A549 treated with CORT108297 at 1 μM for 4 hours (cell line): ENCODE results near the gene SFXN2. TPM values are rescaled to one million over a fixed set of nuclear protein-coding genes. Genes with fewer than 3 reads are reported as not detected.

Source experiments
- total RNA-seq: library from RNA; stranded (reverse); fragments of 200-300 nt; extraction: Qiagen RNA extraction; gene quantifications from 5 replicates; pipeline ENCODE4 v1.2.3, GENCODE V29; 2022

The SFXN2 gene, protein sequence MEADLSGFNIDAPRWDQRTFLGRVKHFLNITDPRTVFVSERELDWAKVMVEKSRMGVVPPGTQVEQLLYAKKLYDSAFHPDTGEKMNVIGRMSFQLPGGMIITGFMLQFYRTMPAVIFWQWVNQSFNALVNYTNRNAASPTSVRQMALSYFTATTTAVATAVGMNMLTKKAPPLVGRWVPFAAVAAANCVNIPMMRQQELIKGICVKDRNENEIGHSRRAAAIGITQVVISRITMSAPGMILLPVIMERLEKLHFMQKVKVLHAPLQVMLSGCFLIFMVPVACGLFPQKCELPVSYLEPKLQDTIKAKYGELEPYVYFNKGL
- total RNA-seq = 2.5 to 3.9 TPM (median 3.5 TPM) in 5 replicates

DNA sequence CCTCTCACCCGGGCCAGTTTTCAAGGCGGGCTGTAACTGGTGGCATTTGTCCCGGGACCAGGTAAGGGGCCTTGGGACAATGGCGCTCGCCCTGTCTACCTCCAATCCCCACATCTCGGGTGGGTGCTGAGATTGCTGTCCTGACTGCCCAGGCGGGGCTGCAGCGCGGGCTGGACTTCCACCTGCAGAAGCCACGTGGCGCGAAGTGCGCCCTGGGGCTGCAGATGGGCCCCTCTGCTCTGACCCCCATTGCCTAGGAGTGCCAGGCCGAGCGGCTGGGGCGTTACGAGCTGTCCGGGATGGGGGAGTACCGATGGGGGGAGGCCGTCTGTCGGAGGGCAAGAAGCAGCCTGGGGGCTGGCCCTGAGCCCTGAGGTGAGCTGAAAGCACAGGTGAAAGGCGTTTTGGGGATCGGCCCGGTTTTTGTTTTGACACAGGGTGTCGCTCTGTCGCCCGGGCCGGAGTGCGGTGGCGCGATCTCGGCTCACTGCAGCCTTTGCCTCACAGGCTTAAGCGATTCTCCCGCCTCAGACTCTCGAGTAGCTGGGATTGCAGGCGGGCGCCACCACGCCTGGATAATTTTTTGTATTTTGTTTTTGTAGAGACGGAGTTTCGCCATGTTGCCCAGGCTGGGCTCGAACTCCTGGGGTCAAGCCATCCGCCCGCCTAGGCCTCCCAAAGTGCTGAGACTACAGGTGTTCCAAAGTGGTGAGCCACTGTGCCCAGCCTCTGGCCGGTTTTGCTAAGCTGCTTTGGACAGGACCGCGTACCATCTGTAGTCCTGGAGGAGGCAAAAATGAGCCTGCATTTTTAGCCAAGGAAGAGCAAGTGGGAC, at the start of gene SFXN2:
Gene SFXN2 (plus strand): TSS at position 16 of the 835 bp plus-strand sequence. CDS start 12,001 bp downstream, outside the sequence.

DNA sequence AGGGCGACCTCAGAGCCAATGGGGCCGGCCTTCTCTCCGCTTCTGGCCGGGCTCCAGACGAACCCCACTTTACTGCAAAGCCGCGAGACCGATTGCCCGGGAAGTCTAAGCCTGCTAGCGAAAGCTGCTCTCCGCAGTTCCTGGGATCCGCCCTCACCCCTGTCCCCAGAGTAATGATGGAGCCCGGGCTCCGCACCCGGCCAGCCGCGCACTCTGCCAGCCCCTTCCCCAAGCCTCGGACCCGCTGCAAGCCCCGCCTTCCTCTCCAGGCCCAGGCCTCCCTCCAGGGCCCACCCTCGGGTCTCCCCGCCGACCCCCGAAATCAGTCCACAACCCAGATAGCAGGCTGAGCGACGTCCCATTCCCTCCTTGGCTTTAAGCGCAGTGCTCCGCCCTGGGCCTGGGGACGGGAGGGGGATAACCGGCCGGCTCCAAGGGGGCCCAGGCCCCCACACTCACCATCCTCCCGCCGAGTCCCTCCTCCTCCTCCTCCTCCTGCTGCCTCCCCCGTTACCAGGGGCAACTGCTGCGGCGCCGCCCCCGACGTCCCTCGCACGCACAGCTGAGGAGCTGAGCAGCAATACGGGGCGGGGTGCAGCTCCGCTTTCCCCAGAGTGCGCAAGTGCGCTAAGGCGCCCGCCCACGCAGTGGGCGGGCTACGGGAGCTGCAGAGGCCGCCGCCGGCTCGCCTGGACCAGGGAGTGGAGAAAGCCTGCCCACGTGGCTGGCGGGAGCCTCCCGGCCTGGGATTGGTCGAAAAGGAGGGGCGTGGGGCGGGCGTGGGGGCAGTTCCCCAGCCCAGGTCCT, 419 bp upstream of the SFXN2 start, which contains the start of gene ARL3:
Gene ARL3 (minus strand): TSS at position 584 of the 807 bp plus-strand sequence. CDS start 122 bp downstream, at position 462.

DNA sequence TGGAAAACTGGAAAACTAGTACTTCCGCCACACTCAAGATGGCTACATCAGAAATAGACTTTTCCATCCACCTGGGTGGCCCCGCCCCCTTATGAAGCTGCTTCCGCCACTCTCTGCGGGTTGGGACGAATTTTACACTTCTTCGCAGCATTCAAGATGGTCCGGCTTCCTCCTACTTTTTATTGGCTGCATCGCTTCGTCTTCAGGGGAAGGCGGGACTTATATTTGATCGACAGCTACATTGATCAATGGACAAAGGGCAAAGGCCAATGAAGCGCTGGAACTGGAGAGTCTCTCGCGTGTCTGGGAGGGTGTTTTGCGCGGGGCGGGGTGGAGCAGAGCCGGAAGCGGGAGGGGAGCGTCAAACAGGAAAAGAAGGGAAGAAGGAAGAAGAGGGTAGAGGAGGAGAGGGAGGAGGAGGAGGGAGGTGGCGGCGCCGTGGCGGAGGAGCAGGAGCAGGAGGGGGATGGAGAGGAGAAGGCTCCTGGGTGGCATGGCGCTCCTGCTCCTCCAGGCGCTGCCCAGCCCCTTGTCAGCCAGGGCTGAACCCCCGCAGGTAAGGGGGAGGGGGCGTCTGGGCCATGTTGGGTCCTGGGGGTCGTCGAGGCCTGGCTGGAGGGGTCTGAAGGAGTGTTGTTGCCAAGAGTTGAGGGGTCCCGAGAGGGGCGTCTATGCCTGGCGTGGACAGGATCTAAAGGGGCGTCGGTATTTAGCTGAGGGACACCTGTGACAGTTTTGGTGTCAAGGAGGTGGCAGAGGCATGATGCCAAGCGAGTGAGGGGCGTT, 29.3 kb downstream of the SFXN2 start, which contains the start of gene WBP1L:
Gene WBP1L (plus strand): TSS at position 361 of the 786 bp plus-strand sequence. CDS start 106 bp downstream, at position 467.

Other genes with a start within 250 kb of the SFXN2 start
- 84.4 to 101 TPM (median 91.9 TPM) in 5 replicates for gene ACTR1A, start 211.9 kb upstream of the SFXN2 start, total RNA-seq
- gene SUFU, start 210.7 kb upstream of the SFXN2 start, total RNA-seq = 5.2 to 7.9 TPM (median 7.2 TPM) in 5 replicates
- 41.9 to 47.6 TPM (median 44.8 TPM) in 5 replicates for gene TRIM8, start 70.2 kb upstream of the SFXN2 start, total RNA-seq
- 13.7 to 15.3 TPM (median 14.7 TPM) in 5 replicates for gene ARL3, start 239 bp upstream of the SFXN2 start, total RNA-seq
- gene WBP1L, start 29.3 kb downstream of the SFXN2 start, total RNA-seq = 23.5 to 30.2 TPM (median 25.6 TPM) in 5 replicates
- gene CYP17A1, start 122.8 kb downstream of the SFXN2 start, total RNA-seq = 0.05 TPM in 1 of 5 replicates, not detected in the others
- gene BORCS7, start 139.6 kb downstream of the SFXN2 start, total RNA-seq = 24.3 to 29.3 TPM (median 26.7 TPM) in 5 replicates
- gene AS3MT, start 154.8 kb downstream of the SFXN2 start, total RNA-seq = 3.5 to 4.3 TPM (median 4.0 TPM) in 5 replicates
- 4.1 to 6.0 TPM (median 4.9 TPM) in 5 replicates for gene CNNM2, start 203.7 kb downstream of the SFXN2 start, total RNA-seq